ENCODE results near the gene TIAM2.
"Not testable (repeated sequence)": the region's sequence is repeated elsewhere in the genome, so short reads cannot be mapped to it uniquely, and the experiment has no call there.

TIAM2 gene

GRCh38 chr6:155268088-155268867 is 273.2 kb downstream of the TIAM2 start:
- not testable (repeated sequence) for DNase-seq

DNA sequence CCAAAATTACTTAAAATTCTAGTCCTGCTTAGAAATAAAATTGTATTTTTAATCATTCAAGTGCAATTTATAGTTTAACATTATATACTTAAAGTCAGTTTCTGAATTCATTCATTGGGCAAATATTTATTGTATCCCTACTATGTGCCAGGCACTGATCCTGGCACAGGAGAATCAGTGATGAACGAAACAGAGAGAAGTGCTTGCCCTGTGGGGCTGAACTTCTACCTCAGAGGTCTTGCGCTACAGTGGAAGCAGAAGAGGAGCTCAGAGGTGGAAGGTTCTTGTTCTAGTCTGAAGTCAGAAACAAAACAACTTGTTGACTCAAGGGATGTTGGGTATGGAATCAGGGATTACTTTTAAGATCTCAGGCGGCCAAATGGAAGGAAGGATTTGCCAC is 274.6 kb downstream of the TIAM2 start:
- no peak for DNase-seq

GRCh38 chr6:155270561-155271091 is 275.5 kb downstream of the TIAM2 start:
- no peak for DNase-seq

DNA sequence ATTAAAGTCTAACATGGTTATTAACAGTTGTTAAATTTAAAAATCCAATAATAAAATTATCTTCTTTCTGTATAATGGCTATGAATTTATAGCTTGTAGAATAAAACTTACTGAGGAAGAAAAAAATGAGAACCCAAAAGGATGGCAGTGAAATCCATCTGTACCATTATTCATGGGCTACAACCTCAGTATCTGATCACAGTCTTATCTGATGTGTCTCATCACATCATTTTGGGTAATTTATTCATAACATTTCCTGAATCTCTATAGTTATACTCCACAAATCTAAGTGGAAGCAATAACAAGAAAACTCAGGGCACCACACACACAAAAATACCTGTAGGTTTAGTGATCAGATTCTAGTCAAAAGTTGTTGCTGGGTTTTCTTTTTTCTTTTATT is 276.0 kb downstream of the TIAM2 start:
- DNase-seq: no peak

GRCh38 chr6:155272353-155273232 is 277.5 kb downstream of the TIAM2 start:
- no peak for DNase-seq

DNA sequence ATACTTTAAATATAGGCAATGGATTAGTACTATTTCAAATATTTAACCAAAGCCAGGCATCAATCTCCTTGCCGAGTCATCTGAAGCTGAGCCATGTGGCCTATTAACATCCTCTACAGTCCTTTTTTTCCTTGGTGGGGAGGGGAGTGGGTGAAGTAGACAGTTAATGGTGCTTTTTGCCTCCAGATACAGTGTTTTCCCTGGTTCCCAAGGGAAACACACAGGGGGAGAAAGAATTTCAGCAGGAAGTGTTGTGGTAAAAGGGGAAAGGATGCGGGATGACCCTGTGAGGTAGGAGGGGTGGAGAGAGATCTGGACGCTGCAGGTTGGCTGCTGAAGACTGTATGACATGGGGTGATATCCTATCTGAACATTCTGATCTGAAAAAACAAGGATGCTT is 278.3 kb downstream of the TIAM2 start:
- no peak for DNase-seq

DNA sequence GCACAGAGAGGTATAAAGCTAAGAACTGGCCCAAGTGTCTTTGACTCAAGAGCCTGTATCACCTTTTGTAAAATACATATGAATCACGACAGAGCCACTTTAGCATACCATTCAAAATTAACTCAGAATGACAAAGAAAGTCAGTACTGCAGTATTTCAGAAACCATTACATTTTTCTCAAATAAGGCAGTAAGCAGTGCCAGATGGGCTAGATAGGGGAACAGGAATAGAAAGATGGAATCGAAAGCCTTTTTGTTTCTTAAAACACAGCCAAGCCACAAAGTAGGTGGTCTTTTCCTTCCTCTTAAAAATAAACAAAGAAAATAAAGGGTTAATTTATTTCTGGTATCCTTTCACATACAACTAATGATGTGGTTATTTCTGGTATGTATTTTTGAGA is 279.0 kb downstream of the TIAM2 start:
- DNase-seq: no peak

DNA sequence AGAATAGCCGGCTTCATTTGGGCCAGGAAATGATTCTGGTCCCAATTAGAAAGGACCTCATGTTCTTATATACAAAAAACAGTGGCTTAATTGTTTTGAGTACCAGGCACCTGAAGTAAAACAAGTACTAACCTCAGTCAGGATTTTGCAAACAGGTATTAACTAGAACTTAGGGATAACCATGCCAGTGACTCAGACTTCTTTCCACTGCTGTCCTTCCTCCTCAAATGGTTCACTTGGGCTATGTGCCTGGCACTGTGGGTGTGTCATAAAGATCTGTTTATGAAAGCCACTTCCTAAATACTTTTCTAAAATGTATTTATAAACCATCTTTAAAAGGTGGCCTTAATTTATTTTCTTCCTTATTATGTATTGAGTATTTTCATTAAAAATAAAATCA is 279.4 kb downstream of the TIAM2 start:
- DNase-seq: no peak

DNA sequence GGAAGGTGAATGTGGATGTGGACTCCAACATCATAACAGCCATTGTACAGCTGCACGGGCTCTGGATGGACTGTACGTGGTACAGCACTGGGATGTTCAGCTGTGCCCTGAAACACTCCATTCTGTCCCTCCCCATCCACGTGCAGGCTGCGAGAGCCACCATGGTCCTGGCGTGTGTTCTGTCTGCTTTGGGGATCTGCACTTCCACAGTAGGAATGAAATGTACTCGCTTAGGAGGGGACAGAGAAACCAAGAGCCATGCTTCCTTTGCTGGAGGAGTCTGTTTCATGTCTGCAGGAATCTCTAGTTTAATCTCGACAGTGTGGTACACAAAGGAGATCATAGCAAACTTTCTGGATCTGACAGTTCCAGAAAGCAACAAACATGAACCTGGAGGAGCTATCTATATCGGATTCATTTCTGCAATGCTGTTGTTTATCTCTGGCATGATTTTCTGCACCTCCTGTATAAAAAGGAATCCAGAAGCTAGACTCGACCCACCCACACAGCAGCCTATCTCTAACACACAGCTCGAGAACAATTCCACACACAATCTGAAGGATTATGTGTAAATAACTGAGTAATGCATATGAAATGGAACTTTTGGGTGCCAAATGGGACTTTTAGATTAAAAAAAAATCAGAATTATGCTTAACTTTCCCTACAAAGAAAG is 280.8 kb downstream of the TIAM2 start:
- no peak for DNase-seq

- DNase-seq: no peak
Observed at GRCh38 chr6:155276638-155277037, 281.5 kb downstream of the TIAM2 start.

DNA sequence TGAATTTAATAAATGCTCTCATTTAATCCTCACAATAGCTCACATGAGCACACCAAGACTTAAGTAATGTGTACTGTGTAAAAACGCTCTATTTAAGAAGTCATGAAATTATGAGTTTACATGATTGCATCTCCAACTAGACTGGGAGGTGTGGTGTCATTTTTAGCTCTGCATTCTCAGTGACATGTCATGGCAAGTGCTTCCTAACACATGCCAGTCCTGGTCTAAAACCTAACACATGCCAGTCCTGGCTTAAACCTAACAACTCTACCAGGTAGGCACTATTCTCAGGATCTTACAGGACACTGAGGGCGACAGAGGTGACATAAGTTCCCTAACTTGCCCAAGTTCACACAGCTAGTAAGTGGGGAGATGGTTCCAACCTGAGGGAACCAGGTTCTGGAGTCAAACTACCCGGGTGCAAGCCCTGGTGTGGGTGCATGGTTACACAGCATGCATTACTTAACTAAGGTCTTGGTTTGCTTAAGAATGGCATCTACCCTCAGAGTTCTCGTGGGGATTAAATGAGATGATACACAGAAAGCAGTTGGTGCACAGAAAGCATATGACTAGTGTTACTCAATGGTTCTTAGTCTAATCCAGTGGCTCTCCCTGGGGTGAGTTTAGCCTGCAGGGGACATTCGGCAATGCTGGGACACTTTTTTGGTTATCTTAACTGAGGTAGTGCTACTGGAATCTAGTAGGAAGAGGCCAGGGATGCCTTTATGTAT is 283.4 kb downstream of the TIAM2 start:
- DNase-seq: no peak

DNA sequence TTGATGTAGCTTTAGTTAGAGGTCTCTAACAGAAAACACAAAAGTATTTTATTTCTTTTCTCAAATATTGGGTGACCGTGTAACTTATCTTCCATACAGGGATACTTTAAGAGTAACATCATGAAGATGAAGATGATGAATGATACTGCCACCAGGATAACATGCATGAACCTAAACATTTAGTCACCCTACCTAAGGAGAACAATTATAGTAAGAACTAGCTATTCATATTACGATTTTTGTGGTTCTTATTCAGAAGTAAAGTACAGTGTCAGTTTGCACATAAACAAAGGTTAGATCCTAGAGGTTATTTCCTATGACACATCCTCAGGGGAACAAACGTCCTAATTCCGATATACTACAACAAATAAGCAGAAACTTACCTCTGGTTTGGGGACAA is 289.7 kb downstream of the TIAM2 start:
- DNase-seq: no peak

- no peak for DNase-seq
Observed at GRCh38 chr6:155287762-155288161, 292.6 kb downstream of the TIAM2 start.

GRCh38 chr6:155290491-155290890 is 295.4 kb downstream of the TIAM2 start:
- DNase-seq: no peak

- no peak for DNase-seq
Observed at GRCh38 chr6:155291291-155291690, 296.2 kb downstream of the TIAM2 start.

DNA sequence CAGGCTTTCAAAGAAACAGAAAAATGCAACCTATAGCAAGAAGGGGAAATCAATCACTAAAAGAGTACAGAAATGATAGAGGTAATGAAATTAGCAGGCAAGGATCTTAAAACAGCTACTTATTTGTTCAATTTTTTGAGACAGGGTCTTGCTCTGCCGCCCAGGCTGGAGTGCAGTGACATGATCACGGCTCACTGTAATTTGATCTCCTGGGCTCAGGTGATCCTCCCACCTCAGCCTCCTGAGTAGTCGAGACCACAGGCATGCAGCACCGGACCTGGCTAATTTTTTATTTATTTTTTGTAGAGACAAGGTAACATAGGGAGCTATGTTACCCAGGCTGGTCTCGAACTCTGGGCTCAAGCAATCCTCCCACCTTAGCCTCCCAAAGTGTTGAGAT is 297.6 kb downstream of the TIAM2 start:
- DNase-seq: no peak

DNA sequence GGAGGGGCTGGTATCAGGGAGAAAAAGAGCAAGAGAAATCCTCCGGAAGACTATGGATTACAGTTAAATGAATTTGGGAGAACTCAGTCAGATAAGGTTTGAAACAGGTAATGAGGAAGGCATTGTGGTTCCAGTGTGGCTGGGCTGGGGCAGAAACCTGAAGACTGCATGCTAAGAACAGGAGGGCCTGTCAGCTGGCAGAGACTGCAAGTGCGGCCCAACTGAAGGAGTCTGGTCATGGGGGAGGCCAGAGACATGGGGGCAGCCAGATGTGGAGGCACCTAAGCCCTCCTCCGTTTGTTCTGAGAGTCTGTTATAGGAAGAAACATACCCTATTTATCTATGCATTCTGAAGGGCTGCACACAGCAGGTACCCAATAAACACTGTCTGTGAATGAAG is 302.6 kb downstream of the TIAM2 start:
- no peak for DNase-seq

- no peak for DNase-seq
Observed at GRCh38 chr6:155301867-155302266, 306.8 kb downstream of the TIAM2 start.

DNA sequence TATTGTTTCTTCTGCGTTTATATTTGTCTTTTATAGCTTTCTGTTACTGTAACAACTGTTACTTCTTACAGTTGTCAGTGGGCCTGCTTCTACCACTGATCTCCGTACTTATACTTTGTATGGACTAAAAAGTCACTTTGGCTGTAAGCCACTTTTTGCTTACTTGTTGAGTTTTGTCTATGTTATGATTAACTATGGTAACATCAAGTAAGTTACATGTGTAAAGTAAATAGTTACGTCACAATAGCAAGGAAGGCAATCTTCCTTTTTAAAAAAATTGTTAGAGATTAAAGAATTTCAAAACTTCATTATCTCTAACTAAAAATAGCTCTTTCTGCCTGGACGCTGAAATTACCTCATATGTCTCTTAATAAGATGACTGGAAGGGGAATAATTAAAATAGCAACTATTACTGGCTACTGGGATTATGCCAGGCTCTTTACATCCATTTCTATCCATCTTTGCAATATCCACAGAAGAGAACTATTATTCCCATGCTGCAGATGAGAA is 308.3 kb downstream of the TIAM2 start:
- DNase-seq: no peak

- no peak for DNase-seq
Observed at GRCh38 chr6:155306958-155307357, 311.8 kb downstream of the TIAM2 start.

Data from stimulated activated CD4-positive, alpha-beta T cell treated with anti-CD3 and anti-CD28 coated beads, Interleukin-1b, Interleukin-23, amount 100 ng/mL, for 48 hours (primary cell).